GM12874 (cell line): ENCODE results near the gene NCK2.

ENCODE experiments used
- CTCF ChIP-seq: IDR thresholded peaks from 2 replicates; pipeline ENCODE4 v1.5.1; 2011; ENCODE audit warnings: low read depth, mild to moderate bottlenecking, control low read depth, low read length, moderate library complexity; ENCODE audit not compliant: insufficient read depth

Gene NCK2

DNA sequence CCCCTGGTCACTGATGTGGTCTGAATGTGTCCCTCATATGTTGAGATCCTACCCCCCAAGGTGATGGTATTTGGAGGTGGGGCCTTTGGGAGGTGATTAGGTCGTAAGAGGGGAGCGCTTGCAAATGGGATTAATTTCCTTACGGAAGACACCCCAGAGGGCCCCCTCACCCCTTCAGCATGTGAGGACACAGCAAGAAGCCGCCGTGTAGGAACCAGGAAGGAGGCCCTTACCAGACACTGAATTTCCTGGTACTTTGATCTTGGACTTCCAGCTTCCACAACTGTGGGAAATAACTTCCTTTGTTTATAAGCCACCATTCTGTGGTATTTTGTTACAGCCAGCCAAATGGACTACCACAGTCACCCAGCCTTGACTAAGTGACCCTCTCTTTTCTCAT is 35.9 kb downstream of the NCK2 start:
- TF ChIP-seq CTCF = no peak

- no peak for TF ChIP-seq CTCF
These were observed 36.7 kb downstream of the NCK2 start for GRCh38 chr2:105781274-105781978.

DNA sequence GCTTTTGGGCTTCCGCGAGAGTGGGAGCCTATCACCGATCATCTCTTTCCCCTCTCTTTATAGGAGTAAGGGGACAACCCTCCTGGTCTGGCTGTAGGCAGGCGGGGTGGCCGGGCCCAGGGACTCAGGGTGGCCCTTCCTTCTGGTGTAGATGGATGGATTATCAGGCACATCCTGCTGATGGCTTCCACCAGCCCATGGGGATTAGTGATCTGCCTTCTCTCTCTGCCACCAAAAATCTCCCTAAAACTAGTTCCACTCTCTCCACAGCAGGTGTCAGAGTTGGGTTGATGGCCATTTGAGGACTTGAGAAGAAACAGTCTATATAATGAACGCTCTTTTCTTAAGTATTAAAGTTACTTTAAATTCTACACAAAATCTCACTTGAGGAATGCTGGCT is 37.4 kb downstream of the NCK2 start:
- TF ChIP-seq CTCF = no peak

- no peak for TF ChIP-seq CTCF
These were observed 37.9 kb downstream of the NCK2 start for GRCh38 chr2:105782646-105783045.

DNA sequence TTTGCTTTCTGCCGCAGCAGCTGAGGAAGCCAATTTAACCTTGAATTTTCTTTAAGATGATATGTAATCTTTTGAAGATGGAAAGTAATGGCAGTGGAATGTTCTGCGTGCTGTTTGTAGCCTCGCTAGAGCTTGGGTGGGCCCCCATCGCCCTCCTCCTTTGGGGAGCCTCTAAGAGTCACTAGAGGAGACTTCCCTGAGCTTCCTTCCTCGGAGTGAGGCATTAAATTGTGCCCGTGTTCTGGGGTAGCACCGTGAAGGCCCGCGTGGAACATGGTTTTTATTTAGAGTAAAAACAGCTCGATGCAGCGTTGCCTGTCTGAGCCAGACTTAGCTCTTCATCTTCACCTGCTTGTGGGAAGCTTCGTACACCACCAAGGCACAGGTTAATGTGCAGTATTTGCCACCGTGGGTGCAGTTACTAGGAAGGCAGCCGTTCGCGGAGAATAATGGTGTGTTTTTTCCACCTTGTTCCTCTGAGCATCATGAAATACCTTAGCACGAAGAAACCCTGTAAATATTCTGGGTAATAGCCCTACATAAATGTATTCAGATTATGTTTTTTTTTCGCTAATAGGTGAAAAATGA is 38.5 kb downstream of the NCK2 start:
- no peak for TF ChIP-seq CTCF

DNA sequence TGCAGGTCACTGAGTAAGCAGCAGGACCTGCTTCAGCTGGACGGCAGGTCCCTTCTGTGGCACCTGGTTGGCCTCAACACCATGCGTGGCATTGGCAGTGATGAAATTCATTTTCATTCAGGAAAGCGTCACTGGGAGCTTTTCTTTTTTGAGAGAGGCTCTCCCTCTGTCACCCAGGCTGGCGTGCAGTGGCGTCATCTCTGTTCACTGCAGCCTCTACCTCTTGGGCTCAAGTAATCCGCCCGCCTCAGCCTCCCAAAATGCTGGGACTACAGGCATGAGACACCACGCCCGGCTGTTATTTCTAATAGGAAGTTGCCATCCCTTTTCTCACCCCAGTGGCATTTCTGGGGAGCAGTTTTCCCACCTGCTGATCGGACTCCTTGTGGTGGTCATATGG is 39.3 kb downstream of the NCK2 start:
- TF ChIP-seq CTCF = no peak

GRCh38 chr2:105784589-105784988 is 39.9 kb downstream of the NCK2 start:
- no peak for TF ChIP-seq CTCF
